ENCODE results near the gene NDRG3. TPM values are rescaled to one million over a fixed set of nuclear protein-coding genes. Genes with fewer than 3 reads are reported as not detected.

NDRG3 gene
- total RNA-seq, 8 experiments from 2014 or later, result 13.1 to 35.8 (median 24.5) TPM

GRCh38 chr20:36607586-36608387 is 138.1 kb downstream of the NDRG3 start:
- 73 to 100% (median 90%) methylated on average over 1 to 5 of the region's 7 CpGs; no CpG with 5 or more reads in 2 of the 10 experiments for WGBS, 10 experiments
- H3K4me3 ChIP-seq, result no peak overlapping the region
- H3K27ac ChIP-seq, result no peak overlapping the region
- ATAC-seq (replicated peaks in 6 of 8), result no peak
- H3K4me1 ChIP-seq (replicated peaks in 1 of 2), result peaks cover 9% of the 10 kb centered on the region in 2 donors
- in situ Hi-C loops (cut with MboI; ENCODE audit: low pct_unique_long_range_greater_than_20kb in 2 of 9, low sequenced_read_pairs in 9 of 9, unreplicated experiment in 9 of 9), result no loop called here

- ATAC-seq (replicated peaks in 6 of 8), result no peak
- WGBS, 10 experiments, result 0 to 37% (median 4%) methylated on average over 3 to 15 of the region's 31 CpGs; no CpG with 5 or more reads in 1 of the 10 experiments
- H3K27ac ChIP-seq, result peak overlapping the region; percentile 68 to 85
- peaks cover 9% of the 10 kb centered on the region in 2 donors for H3K4me1 ChIP-seq (replicated peaks in 1 of 2)
- peak overlapping the region; percentile 65 to 93 (median 86) for H3K4me3 ChIP-seq
- in situ Hi-C loops (cut with MboI; ENCODE audit: low pct_unique_long_range_greater_than_20kb in 2 of 9, low sequenced_read_pairs in 9 of 9, unreplicated experiment in 9 of 9), result no loop called here
Measured at GRCh38 chr20:36606158-36607066, 139.5 kb downstream of the NDRG3 start.

GRCh38 chr20:36605399-36606157 is 140.3 kb downstream of the NDRG3 start, which contains the start of gene RAB5IF:
TSS of gene RAB5IF (plus strand) at chr20:36605779. CDS start at chr20:36605952, 173 bp downstream.
- Histone ChIP-seq H3K4me3 (peak within 1 kb of the TSS; percentile 65 to 93 (median 86)), H3K27ac (peak within 1 kb of the TSS; percentile 68 to 87), H3K4me1 (replicated peaks in 1 of 2) (peaks cover 9% of the 10 kb centered on the region in 2 donors)
- in situ Hi-C loops (cut with MboI; ENCODE audit: low pct_unique_long_range_greater_than_20kb in 2 of 9, low sequenced_read_pairs in 9 of 9, unreplicated experiment in 9 of 9), result no loop called here
- 0 to 16% (median 0%) methylated on average over 1 to 8 of the region's 90 CpGs; no CpG with 5 or more reads in 4 of the 10 experiments for WGBS, 10 experiments
- ATAC-seq (replicated peaks in 6 of 8), result peak; percentile 89 to 97 (median 93)

- WGBS, 10 experiments, result 47 to 92% (median 77%) methylated on average over 2 to 13 of the region's 15 CpGs; no CpG with 5 or more reads in 5 of the 10 experiments
- Histone ChIP-seq H3K4me1 (replicated peaks in 1 of 2) (peaks cover 9% of the 10 kb centered on the region in 2 donors), H3K4me3 (peak overlapping the region; percentile 12 to 93 (median 27)), H3K27ac (peak overlapping the region; percentile 68 to 87)
- in situ Hi-C loops (cut with MboI; ENCODE audit: low pct_unique_long_range_greater_than_20kb in 2 of 9, low sequenced_read_pairs in 9 of 9, unreplicated experiment in 9 of 9), result no loop called here
- ATAC-seq (replicated peaks in 6 of 8), result peak in 1 of 8 experiments; percentile 0
Measured at GRCh38 chr20:36604952-36605398, 140.9 kb downstream of the NDRG3 start.

Other genes starting within 250 kb of the NDRG3 start
- gene MYL9, start 204.6 kb downstream of the NDRG3 start, total RNA-seq, result 100 to 1,000 TPM in 2 of 8 experiments, 10 to 100 TPM in 2, 1 to 10 TPM in 1, under 1 TPM in 3; 0.05 to 240 (median 8.8) TPM
- 10 to 100 TPM in 4 of 8 experiments, 1 to 10 TPM in 4; 5.4 to 35.1 (median 10.4) TPM for gene TGIF2, start 172.5 kb downstream of the NDRG3 start, total RNA-seq
- gene RAB5IF, start 140.3 kb downstream of the NDRG3 start, total RNA-seq, result 100 to 1,000 TPM in 1 of 8 experiments, 10 to 100 TPM in 7; 41.2 to 135 (median 52.5) TPM
- under 1 TPM; 0.22 to 0.81 (median 0.37) TPM for gene SLA2, start 99.9 kb downstream of the NDRG3 start, total RNA-seq
- gene DSN1, start 27.7 kb upstream of the NDRG3 start, total RNA-seq, result 10 to 100 TPM in 3 of 8 experiments, 1 to 10 TPM in 5; 4.3 to 16.7 (median 6.2) TPM
- 1 to 10 TPM in 2 of 8 experiments, under 1 TPM in 4, not detected in 2; 0.22 to 1.0 (median 0.69) TPM for gene TLDC2, start 130.0 kb upstream of the NDRG3 start, total RNA-seq
- 10 to 100 TPM in 3 of 8 experiments, 1 to 10 TPM in 5; 5.9 to 51.8 (median 9.5) TPM for gene SAMHD1, start 205.6 kb upstream of the NDRG3 start, total RNA-seq